ENCODE data around the gene NR3C1. TPM values are rescaled to one million over a fixed set of nuclear protein-coding genes. Genes with fewer than 3 reads are reported as not detected.
"Not testable (repeated sequence)": the region's sequence is repeated elsewhere in the genome, so short reads cannot be mapped to it uniquely, and the experiment has no call there.

The NR3C1 gene
- total RNA-seq, 1 donor from 2014 or later, result 14.2 TPM

DNA sequence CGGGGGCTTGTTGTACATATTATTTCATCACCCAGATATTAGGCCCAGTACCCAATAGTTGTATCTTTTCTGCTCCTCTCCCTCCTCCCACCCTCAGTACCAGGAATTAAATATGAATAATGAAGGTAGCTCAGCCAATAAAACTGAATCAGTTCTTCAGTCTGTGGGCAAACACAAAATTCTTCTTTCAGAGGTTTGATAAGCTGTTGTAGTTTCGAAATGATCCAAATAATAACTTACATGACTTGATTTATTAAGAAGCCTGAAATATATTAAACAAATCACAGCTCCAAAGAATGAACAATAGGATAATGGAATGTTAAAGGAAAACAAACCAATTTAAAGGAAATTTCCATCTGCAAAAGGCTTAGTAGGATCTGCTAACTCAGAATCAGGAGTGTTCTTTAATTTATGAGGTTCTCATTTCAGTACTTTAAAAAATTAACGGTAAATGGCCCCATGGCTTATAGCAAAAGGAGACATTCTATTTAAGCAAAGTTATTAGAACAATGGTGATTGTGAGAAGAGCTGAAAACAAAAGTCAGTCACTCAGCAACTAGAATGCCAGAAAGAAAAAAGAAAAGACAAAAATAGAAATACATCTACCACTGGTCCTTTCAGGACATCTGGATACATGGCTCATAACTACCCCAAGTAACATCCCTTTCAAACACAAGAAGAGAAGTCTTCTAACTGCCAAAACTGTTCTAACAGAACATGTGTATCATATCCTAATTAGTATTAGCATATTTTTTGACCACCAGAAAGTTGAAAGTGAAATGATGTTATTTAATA, 62.4 kb downstream of the NR3C1 start:
- peak in 1 of 2 donors; percentile 39 for DNase-seq (ENCODE audit: low read depth in 2 of 2)

DNA sequence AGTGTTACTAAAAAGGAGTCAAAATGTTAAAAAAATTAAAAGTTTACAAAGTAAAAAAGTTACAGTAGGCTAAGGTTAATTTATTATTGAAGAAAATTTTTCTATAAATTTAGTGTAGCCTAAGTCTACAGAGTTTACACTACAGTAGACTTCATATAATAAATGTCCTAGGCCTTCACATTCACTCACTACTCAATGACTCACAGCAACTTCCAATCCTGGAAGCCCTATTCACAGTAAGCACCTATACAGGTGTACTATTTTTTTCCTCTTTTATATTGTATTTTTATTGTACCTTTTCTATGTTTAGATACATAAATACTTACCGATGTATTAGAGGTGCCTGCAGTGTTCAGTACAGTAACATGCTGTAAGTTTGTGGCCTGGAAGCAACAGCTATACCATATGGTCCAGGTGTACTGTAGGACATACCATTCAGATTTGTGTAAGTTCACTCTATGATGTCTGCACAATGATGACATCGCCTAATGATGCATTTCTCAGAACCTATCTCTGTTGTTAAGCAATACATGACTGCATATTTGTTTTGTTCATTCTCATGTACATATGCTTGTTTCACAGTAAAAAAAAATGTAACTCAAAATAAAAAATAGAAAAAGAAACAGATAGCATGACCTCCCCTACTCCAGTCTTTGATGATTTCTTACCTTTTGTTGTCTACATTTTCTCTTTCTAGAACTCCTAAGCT, 64.7 kb downstream of the NR3C1 start:
- no peak for DNase-seq (ENCODE audit: low read depth in 2 of 2)

DNA sequence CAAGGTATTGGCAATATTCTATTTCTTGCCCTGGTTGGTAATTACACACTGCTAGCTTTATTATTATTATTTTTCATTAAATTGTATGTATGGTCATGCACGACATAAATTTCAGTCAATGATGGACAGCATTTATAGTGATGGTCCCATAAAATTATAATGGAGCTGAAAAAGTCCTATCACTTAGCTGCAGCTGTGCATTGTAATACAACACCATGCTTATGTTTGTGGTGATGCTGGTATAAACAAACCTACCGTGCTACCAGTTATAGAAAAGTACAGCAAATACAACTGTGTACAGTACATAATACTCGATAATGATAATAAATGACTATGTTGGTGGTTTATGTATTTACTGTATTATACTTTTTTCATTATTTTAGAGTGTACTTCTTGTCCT, 65.5 kb downstream of the NR3C1 start:
- DNase-seq (ENCODE audit: low read depth in 2 of 2), result no peak

DNA sequence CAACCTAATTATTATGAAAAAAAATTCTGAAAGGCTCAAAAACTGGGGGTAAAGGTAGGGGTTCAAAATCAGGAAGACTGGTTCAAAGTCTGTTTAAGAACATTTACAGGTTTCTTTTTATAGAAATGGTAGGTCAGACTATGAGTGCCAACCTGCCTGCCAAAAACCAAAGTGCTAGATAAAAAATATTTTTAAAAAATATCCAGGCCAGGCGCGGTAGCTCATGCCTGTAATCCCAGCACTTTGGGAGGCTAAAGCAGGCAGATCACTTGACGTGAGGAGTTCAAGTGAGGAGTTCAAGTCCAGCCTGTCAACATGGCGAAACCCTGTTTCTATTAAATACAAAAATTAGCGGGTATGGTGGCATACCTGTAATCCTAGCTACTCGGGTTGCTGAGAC, 67.0 kb downstream of the NR3C1 start:
- no peak for DNase-seq (ENCODE audit: low read depth in 2 of 2)

DNA sequence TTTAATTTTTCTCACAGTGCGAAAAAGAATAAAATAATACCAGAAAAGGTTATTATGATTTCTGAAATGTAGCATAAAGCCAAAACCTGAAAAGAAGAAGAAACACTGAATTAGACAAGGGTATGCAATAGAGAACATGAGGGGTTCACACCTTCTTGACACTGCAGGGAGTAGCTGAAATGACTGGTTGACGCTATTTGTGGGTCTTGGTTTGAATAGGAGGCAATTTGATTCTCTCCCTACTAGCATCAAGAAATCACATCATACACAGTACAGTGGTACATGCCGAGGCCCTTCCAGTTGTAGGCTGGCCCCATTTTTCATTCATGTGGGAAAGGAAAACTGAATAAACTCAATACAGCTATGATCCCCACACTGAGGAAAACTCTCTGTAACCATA, 68.6 kb downstream of the NR3C1 start:
- no peak for DNase-seq (ENCODE audit: low read depth in 2 of 2)

DNA sequence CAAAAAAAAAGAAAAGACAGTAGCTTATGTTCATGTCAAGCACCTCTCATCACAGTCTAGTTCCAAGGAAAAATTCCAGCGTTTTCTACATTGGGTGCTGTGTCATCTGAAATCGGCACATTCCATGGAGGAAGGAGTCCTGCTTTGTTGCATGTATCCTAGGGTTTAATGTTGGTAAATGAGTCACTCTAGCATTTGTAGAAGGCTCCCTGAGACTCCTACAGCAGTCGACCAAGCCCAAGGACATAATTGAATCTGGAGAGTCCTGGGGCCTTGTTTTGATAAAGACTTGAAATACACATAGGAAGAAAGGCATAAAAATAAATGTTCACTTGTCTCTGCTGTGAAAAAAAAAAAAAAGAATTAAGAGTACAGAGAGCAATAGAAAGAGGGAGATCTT, 69.1 kb downstream of the NR3C1 start:
- not testable (repeated sequence) for DNase-seq (ENCODE audit: low read depth in 2 of 2)

DNA sequence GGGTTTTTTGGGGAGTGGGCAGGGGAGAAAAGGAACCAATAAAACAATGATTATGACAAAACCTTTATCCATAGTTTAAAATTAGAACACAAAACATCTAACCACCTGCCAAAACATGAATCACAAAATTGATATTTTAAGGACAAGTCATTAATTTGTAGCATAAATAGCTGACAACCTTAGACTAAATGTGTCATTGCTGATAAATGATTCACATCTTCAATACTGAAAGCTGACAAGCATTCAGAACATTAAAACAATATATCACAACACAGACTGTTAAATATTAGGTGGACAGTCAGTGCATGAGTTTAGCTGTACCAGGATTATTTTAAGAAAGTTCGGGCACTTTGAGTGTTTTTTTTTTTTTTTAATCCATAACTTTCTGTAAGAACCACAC, 71.5 kb downstream of the NR3C1 start:
- no peak for DNase-seq (ENCODE audit: low read depth in 2 of 2)

DNA sequence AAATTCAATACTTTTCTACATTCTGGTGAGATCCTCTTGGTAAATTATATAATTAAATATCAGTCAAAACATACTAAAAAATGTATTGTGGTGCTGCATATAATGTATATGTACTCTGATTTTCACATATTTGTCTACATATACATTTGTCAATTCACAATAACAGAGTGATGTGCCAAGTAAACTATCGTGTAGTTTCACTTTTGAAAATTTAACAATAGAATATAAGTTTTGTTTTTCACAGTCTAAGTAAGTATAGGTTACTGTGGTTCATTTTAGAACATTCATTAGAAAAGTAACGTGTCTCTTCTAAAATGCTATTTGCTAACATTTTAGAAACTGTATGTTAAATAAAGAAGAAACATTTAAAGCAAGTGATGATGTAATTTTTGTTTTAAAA, 73.6 kb downstream of the NR3C1 start:
- no peak for DNase-seq (ENCODE audit: low read depth in 2 of 2)

DNA sequence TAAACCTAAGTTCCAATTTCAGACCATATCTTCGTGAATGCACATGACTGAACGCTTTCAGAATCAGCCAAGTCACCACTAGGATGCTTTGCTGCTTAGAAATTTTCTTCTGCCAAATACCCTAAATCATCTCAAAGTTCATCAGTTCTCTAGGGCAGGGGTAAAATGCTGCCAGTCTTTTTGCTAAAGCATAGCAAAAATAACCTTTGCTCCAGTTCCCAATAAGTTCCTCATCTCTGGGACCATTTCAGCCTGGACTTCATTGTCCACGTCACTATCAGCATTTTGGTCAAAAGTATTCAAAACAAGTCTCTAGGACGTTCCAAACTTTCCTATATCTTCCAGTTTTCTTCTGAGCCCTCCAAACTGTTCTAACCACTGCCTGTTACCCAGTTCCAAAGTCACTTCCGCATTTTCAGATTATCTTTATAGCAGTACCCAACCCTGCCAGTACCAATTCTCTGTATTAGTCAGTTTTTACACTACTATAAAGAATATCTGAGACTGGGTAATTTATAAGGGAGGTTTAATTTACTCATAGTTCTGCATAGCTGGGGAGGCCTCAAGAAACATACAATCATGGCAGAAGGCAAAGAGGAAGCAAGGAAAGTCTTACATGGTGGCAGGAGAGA, 74.8 kb downstream of the NR3C1 start:
- DNase-seq (ENCODE audit: low read depth in 2 of 2), result no peak

DNA sequence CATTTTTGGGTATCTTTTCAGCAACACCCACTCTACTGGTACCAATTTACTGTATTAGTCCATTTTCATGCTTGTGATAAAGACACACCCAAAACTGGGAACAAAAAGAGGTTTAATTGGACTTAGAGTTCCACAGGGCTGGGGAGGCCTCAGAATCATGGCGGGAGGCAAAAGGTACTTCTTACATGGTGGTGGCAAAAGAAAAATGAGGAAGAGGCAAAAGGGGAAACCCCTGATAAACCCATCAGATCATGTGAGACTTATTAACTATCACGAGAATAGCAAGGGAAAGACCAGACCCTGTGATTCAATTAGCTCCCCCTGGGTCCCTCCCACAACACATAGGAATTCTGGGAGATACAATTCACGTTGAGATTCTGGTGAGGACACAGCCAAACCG, 78.4 kb downstream of the NR3C1 start:
- not testable (repeated sequence) for DNase-seq (ENCODE audit: low read depth in 2 of 2)

DNA sequence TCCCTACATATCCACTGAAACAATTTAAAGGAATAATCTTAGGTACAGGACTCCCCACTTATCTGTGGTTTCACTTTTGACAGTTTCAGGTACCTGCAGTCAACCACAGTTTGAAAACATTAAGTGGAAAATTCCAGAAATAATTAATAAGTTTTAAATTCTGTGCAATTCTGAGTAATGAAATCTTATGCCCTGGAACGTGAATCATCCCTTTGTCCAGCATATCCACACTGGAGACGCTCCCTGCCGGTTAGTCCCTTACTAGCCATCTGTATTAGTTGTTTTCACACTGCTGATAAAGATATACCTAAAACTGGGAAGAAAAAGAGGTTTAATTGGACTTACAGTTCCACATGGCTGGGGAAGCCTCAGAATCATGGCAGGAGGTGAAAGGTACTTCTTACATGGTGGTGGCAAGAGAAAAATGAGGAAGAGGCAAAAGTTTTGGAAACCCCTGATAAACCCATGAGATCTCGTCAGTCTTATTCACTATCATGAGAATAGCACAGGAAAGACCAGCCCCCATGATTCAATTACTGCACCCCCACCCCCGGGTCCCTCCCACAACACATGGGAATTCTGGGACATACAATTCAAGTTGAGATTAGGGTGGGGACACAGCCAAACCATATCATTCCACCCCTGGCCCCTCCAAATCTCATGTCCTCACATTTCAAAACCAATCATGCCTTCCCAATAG, 80.4 kb downstream of the NR3C1 start:
- not testable (repeated sequence) for DNase-seq (ENCODE audit: low read depth in 2 of 2)

DNA sequence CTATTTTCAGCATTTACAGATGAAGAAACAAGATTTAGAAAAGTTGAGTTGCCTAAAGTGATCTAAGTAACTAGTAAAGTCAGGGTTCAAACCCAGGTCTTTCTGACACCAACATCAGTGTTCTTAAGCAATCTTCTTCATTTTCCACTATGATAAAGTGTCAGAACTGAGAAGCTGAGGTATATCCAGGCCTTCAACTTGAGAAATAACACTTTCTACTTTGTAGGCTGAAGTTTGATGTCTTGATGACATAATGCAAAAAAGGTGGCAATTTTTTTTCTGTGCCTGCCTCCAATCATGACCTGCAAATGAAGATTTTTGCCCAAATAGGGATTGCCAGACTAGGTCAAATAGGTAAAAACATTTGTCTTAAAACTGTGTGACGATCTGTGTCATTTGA, 81.3 kb downstream of the NR3C1 start:
- DNase-seq (ENCODE audit: low read depth in 2 of 2), result no peak

DNA sequence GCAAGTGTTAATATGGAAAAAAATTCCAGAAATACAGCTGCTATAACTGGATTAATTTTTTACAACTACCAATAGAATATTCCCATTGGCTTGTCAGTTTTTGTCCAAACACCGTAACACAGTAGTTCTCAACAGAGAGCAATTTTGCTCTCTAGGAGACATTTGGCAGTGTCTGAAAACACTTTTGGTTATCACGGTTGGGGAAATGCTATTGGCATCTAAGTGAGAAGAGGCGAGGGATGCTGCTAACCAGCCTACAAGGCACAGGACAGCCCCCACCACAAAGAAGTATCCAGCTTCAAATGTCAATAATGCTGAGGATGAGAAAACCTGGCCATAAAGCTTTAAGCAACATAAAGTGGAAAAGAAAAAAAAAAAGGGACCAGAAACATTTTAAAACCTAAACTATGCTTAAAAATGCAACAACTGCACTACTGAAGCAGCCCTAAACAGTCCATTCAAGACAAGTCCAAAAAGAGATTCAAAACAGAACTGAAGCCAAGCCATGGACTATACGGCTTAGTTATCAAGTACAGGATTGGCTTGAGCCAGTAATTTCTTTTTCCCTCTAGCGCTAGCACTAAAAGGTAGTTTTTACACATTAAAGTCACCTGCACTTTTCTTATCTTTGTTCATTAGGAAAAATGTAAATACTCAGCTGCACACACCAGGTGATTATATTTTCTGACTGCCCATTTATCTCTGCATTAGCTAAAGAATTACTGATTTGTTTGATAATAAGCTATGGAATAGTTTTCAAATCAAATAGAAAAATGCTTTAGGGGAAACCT, 83.9 kb downstream of the NR3C1 start:
- no peak for DNase-seq (ENCODE audit: low read depth in 2 of 2)

DNA sequence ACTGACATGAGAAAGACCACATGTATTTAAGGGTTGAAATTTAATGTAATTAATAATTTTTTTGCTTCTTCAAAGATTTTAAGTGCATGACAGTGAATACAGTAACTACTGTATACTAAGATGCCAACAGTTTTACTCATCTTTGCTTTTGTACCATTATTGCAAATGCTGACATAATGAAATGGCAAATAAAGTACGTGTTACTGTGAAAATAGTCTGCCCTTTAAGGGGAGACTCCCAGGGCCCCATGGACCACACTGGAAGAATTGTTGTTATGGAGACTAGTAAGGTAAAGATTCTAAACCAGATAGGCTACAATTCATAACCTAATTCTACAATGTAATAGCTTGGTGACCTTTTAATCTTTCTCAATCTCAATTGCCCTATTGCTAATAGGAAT, 84.7 kb downstream of the NR3C1 start:
- no peak for DNase-seq (ENCODE audit: low read depth in 2 of 2)

DNA sequence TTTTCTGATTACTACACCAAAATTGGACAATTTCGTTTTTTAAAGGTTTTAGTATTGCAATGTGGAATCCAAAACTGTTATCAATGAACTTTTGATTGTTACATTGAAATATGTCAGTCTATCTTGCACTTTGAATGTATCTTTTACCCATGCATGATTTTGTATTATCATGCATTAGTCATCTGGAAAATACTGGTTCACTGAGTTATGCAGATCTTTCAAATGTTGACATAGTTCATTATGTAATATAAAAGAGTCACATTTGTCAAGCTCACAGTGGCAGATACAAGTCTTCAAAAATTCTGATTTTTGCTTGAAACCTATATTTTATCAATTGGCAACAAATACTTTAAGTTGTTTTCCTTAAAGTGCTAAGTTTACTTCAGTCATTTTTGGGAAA, 85.2 kb downstream of the NR3C1 start:
- no peak for DNase-seq (ENCODE audit: low read depth in 2 of 2)

DNA sequence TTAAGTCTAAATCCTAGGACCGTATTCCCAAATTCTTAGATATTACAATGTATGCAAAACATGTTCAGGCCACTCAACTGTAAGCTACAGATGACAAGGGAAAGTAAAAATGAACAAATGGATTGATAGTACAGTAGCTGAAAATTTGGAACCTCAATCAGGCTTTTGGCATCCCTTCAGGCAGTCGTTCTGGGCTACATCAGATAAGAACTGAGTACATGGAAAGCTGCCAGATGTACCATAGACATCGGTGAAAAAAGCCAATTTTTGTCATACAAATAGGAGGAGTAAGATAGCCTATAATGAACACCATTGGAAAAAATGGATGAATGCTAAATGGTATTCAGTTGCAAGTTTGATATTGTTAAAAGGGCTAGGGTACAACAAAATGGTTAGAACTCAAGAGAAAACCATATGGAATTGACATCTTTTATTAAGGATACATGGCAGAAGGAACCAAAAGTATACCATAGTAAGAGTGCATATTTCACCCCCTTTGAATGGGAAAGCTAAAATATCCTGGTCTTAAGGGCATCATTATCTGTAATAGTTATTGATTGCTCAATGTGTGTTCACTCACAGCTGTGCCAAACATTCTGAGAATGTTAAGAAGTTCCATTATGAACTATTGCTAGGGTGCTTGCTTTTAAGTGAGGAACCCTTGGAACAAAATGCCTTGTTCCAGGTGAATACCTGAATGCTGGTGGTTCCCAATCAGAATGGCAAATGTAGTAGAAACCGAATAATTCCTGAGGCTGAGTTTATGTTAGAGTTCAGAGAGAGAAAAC, 86.4 kb downstream of the NR3C1 start:
- DNase-seq (ENCODE audit: low read depth in 2 of 2), result peak; percentile 34 to 63

DNA sequence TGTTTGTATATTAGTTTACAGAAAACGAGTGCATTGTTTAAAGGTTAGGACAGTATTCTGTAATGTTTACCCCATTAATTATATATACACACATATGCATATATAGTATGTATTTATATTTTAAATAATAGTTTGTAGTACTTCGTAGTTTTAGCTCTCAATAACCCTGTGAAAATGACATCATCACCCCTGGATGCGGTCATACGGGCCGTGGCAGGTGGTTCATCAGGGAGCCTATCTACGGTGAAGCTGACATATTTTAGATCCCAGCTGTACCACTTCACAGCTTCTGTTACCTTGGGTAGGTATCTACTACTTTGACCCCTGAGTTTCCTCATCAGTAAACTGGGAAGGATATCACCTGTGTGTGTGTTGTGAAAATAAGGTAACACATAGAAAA, 87.1 kb downstream of the NR3C1 start:
- no peak for DNase-seq (ENCODE audit: low read depth in 2 of 2)

DNA sequence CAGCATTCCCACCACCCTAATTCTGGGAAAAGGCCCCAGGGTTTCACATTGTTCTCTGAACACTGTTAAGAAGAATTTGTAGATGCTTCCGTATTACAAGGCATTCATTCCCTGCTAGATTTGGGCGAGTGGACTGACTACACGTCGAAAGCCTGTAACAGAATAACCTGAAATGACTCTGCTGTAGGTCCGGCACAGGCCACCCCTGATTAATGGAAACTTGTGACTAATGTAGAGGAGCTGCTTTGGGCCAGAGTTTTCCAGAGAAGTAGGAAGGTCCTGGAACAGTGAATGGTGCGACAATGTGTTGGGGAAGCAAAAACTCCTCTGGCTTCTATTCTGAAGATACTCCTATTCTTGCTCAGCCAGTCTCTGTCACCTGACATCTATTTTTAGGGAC, 87.6 kb downstream of the NR3C1 start:
- no peak for DNase-seq (ENCODE audit: low read depth in 2 of 2)

DNA sequence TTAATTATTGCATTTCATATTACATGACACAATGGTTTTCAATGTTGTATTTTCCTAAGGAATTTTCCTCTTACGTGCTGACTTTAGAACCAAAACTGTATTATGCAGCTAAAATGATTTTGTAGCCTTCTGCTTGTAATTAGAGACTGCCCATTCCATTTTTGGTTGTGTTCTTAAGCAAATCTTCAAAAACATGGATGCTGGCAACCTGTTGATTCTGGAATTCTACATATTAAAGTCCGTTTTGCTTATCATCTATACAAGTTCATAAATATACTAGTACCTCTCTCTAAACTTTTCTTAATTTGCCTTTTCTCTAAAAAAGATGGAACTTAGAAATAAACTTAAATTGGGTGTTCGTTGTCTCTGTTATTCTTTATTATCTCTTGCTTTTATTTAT, 88.3 kb downstream of the NR3C1 start:
- DNase-seq (ENCODE audit: low read depth in 2 of 2), result no peak

DNA sequence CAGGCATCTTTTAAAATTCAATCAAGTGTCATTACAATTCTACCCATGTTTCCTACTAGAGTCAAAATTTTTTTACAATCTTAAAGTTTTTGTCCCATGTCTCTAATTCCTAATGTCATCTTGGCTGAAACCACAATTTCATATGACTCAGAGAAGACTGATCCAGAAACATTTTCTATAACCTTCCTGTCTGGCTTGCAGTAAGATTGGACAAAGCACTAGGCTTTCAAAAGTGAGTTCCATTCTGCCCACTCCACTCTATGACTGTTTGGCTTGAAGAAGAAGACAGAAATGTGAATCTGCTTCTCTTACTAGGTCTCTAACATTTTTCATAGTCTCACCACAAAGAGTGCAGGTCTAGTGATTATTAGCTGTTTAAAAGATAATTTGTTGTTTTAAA, 88.8 kb downstream of the NR3C1 start:
- DNase-seq (ENCODE audit: low read depth in 2 of 2), result peak in 1 of 2 donors; percentile 66

Measured in dermis microvascular lymphatic vessel endothelial cell (primary cell).